Transverse colon (tissue), 4 donors: Measurements from ENCODE around the gene ATP11A. TPM values are rescaled to one million over a fixed set of nuclear protein-coding genes. Genes with fewer than 3 reads are reported as not detected.

ENCODE experiments used
- DNase-seq: peaks from one replicate; pipeline ENCODE4 v3.0.0-alpha.2; 2019
- H3K27ac ChIP-seq, 4 donors: fragments of 200-600 bp; sonication (generic); 2 replicates each; pipeline ENCODE4 v1.5.1; 2016 to 2018; ENCODE audit warnings: inconsistent platforms in 4 of 4
- H3K27me3 ChIP-seq: fragments of 200-600 bp; sonication (generic); 2 replicates; pipeline ENCODE4 v1.5.1; 2017; ENCODE audit warnings: inconsistent platforms
- H3K36me3 ChIP-seq, 4 donors: fragments of 200-600 bp; sonication (generic); 2 replicates each; pipeline ENCODE4 v1.5.1; 2017 to 2019; ENCODE audit warnings: inconsistent platforms in 4 of 4
- H3K4me1 ChIP-seq, 4 donors: fragments of 200-600 bp; sonication (generic); 2 replicates each; pipeline ENCODE4 v1.5.1; 2017 to 2020; ENCODE audit warnings: inconsistent platforms in 4 of 4
- H3K4me3 ChIP-seq, 4 donors: fragments of 200-600 bp; sonication (generic); 1 replicate in 1 of 4; 2 replicates in 3 of 4; pipeline versions ENCODE4 v1.5.1 to v1.6.1; 2017 to 2019; ENCODE audit warnings: inconsistent platforms in 4 of 4
- H3K9me3 ChIP-seq, 2 donors: fragments of 200-600 bp; sonication (generic); 2 replicates each; pipeline ENCODE4 v1.5.1; 2017 to 2019; ENCODE audit warnings: inconsistent platforms in 2 of 2
- CTCF ChIP-seq, 5 experiments: fragments of 200-600 bp in 3 of 5; fragments of 450-650 bp in 2 of 5; sonication (generic) in 3 of 5; IDR thresholded peaks; 1 replicate in 2 of 5; 2 replicates in 3 of 5; pipeline ENCODE4 v1.5.1; 2016 to 2017; ENCODE audit warnings: antibody characterized with exemption in 5 of 5, inconsistent platforms in 3 of 5, mild to moderate bottlenecking in 2 of 5, moderate library complexity in 1 of 5
- EP300 ChIP-seq: sonication (generic); formaldehyde crosslinking; IDR thresholded peaks from one replicate; pipeline ENCODE4 v1.6.1; 2017; ENCODE audit warnings: antibody characterized with exemption, low read depth
- POLR2A ChIP-seq: fragments of 450-650 bp; IDR thresholded peaks from one replicate; pipeline ENCODE4 v1.6.1; 2016; ENCODE audit warnings: antibody characterized with exemption, mild to moderate bottlenecking, moderate library complexity
- POLR2AphosphoS5 ChIP-seq, 3 donors: sonication (generic); formaldehyde crosslinking; IDR thresholded peaks; one replicate each; pipeline ENCODE4 v1.6.1; 2016; ENCODE audit warnings: antibody characterized with exemption in 3 of 3
- WGBS, 2 donors: methylation state at CpG; one replicate each; pipeline ENCODE4 v1.1.5; 2018; ENCODE audit warnings: low coverage in 1 of 2; 5-methylcytosine and 5-hydroxymethylcytosine counted together
- in situ Hi-C, 4 donors: fragments of 200-750 bp; cut with MboI; loops; one replicate each; pipeline versions ENCODE4 v1.15.0 to v1.15.1; 2017; ENCODE audit warnings: low sequenced_read_pairs in 3 of 4, low pct_ligation_motif_present in 1 of 4, low pct_unique_long_range_greater_than_20kb in 1 of 4
- intact Hi-C: fragments of 100-400 bp; cut with DNase I; formaldehyde crosslinking; loops from one replicate; pipeline ENCODE4 v1.15.1; 2023; ENCODE audit warnings: low total_unique reads
- total RNA-seq, 4 donors: library from RNA; depleted of rRNA; stranded (reverse); fragments of >200 nt; gene quantifications; one replicate each; pipeline ENCODE4 v1.1.0, GENCODE V29; 2016

Gene ATP11A
- total RNA-seq, 4 donors from 2014 or later: 10.2 to 17.5 (median 13.3) TPM

GRCh38 chr13:112697756-112698655 lies 8.2 kb downstream of the ATP11A start:
- DNase-seq: no peak
- intact Hi-C loops (no loop called here), in situ Hi-C loops (loop anchor here in 1 of 4 donors (10.0 kb wide), 1 partner anchor 63 kb away; no protein-coding TSS in a partner anchor)
- Histone ChIP-seq H3K9me3 (no peaks in the 10 kb centered on the region), H3K4me1 (peaks cover 0 to 8% (median 2%) of the 10 kb centered on the region in 4 donors), H3K27me3 (no peaks in the 10 kb centered on the region), H3K36me3 (no peaks in the 10 kb centered on the region), H3K27ac (no peak overlapping the region), H3K4me3 (no peak overlapping the region)
- 0 to 71% methylated on average over 1 to 19 of the region's 19 CpGs for WGBS, 2 donors
- no peak for TF ChIP-seq CTCF (IDR thresholded peaks at IDR 0.05)
- no peak for TF ChIP-seq EP300
- no peak for TF ChIP-seq POLR2AphosphoS5 (IDR thresholded peaks at IDR 0.05)

- no peak for TF ChIP-seq POLR2A
- TF ChIP-seq POLR2AphosphoS5 (IDR thresholded peaks at IDR 0.05): no peak
- no peak for TF ChIP-seq CTCF (IDR thresholded peaks at IDR 0.05)
- no peak for TF ChIP-seq EP300
- H3K4me3 ChIP-seq: no peak overlapping the region
- H3K4me1 ChIP-seq: peaks cover 0 to 2% (median 0%) of the 10 kb centered on the region in 4 donors
- WGBS, 2 donors: 90 to 95% methylated on average over 8 to 13 of the region's 13 CpGs
- no peak for DNase-seq
- H3K27ac ChIP-seq: no peak overlapping the region
- intact Hi-C loops (no loop called here), in situ Hi-C loops (loop anchor here in 1 of 4 donors (10.0 kb wide), 1 partner anchor 65 kb away; no protein-coding TSS in a partner anchor)
- no peaks in the 10 kb centered on the region for H3K27me3 ChIP-seq
- H3K9me3 ChIP-seq: no peaks in the 10 kb centered on the region
- H3K36me3 ChIP-seq: no peaks in the 10 kb centered on the region
These were observed 9.6 kb downstream of the ATP11A start for GRCh38 chr13:112699322-112699918.

- no peaks in the 10 kb centered on the region for H3K27me3 ChIP-seq
- no peak for DNase-seq
- no peak overlapping the region for H3K4me3 ChIP-seq
- in situ Hi-C loops: no loop called here
- no peaks in the 10 kb centered on the region for H3K9me3 ChIP-seq
- intact Hi-C loops: loop anchor here (5.0 kb wide), 1 partner anchor 38 kb away; no protein-coding TSS in a partner anchor
- 94% methylated on average over 32 of the region's 32 CpGs; no CpG with 5 or more reads in 1 of the 2 donors for WGBS, 2 donors
- TF ChIP-seq POLR2AphosphoS5 (IDR thresholded peaks at IDR 0.05) (no peak), POLR2A (no peak), CTCF (IDR thresholded peaks at IDR 0.05) (no peak), EP300 (no peak)
- no peaks in the 10 kb centered on the region for H3K4me1 ChIP-seq
- H3K36me3 ChIP-seq: no peaks in the 10 kb centered on the region
- H3K27ac ChIP-seq: no peak overlapping the region
These were observed 10.6 kb downstream of the ATP11A start for GRCh38 chr13:112700291-112701060.
